DMS 273 (cell line): ENCODE data around the gene TMCC1.
"Not testable (repeated sequence)": the region's sequence is repeated elsewhere in the genome, so short reads cannot be mapped to it uniquely, and the experiment has no call there.

ENCODE experiments used
- DNase-seq: peaks from one replicate; lab custom pipeline; 2025; ENCODE audit not compliant: unreplicated experiment; lab: John Stamatoyannopoulos, UW

Gene TMCC1

DNA sequence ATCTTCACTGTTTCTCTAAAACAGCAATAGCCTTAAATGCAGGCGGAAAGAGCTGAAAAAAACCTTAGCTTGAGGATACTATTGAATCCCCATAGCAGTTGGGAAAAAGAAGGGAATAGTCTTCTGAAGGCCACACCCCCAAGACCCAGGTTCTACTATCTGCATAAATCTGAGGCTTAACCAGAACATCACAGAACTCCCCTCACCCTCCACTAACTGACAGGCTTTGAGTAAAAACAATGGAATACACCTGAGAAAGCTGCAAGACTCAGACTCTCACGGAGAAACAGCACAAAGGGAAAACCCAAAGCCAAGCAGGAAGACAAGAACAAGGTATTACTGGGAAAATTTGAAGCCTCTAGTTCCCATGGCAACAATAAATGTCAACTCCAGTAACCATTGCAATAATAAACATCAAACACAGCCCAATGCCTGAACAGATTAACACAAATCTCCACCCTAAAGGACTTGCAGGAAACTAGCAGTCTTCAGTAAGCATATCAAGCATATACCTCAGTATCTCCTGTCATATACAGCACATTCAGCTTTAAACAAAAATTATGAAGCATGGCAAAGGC lies 56.4 kb downstream of the TMCC1 start:
- DNase-seq, result no peak

DNA sequence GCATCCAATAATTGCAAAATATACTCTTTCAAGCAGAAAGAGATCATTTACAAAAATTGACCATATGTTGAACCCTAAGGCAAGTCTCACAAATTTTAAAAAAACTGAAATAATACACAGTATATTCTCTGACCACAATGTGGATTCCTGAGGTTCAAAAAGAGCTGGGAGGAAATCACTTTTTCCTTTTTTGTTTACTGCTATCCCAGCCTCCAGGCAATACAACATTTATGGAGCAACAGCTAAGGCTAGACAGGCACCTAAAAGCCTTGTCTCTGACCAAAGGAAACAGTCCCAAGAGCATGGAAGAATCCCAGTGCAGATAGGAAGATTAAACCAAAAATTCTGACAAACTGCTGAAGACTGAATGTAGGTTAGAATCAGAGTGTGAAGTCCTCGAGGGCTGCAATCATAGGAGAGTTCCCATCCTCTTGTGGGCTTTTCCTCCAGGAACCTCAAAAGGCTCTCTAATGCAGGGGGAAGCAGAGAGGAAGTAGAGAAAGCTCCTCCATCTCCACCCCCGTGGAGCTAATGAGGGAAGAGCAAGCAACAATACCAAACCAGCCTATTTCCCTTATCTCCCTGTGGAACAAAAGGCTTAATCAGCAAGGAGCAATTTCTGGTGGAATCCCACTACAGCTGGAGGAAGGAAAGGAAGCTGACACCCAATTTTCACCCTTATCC lies 57.0 kb downstream of the TMCC1 start:
- no peak for DNase-seq

DNA sequence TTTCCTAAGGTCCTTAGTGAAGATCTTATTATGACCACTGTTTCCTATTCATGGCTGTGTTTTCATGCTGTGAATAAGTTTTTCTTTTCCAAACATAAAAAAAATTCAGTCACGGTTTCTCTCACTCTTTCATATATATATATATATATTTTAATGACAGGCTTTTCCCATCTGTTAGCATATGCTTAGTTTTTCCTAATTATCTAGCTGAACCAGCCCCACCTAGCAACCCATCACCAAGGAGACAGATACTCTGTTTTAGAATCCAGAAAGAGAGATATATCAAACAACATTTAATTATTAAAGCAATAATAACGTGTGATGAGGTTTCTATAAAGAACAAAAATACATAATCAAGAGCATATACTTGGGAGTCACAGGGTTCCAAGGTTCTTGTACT lies 58.3 kb downstream of the TMCC1 start:
- DNase-seq, result no peak

DNA sequence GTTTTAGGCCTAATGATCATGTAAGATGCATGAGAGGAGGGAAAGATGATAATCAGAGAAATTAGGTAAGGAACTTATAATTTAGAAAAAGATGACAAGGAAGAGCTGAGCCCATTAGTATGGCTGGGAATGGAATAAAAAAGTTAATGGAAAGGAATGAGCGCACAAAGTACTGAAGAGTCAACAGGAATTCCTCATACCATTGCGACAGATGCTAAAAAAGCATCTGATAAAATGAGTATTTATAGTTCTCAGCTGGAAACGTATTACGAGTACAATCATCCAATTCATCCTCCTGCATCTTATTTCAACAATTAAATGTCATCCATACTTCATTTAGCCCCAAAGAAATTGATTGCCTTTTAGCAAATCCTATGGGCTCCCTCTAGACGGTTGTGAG lies 58.9 kb downstream of the TMCC1 start:
- DNase-seq, result no peak

DNA sequence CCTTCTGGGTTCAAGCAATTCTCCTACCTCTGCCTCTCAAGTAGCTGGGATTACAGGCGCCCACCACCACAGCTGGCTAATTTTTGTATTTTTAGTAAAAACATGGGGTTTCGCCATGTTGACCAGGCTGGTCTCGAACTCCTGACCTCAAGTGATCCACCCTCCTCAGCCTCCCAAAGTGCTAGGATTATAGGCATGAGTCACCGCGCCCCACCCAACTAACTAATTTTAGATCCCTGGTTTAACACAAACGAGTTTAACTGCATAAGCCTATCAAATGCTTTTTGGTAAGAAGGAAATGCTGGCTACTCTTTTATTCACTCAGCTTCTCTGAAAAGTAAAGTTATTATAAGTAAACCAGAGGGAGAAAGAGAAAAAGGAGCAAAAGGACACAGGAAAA lies 61.6 kb downstream of the TMCC1 start:
- DNase-seq, result not testable (repeated sequence)

DNA sequence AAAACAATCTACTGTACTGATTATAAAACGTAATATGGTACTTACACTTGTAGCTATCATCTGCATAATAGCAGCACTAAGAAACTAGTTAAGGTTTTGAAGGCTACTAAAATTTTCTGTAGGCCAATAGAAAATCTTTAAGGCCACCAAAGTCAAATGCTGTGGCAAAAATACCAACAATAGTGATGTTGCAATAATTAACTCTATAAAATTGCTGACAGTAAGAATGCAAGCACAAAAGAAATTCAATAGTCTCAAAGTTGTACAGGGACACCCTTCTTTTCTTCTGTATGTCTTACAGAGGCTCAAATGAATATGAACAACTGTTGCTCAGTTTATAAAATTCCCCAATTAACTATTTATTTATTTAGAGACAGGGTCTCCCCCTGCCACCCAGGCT lies 62.0 kb downstream of the TMCC1 start:
- DNase-seq, result no peak

DNA sequence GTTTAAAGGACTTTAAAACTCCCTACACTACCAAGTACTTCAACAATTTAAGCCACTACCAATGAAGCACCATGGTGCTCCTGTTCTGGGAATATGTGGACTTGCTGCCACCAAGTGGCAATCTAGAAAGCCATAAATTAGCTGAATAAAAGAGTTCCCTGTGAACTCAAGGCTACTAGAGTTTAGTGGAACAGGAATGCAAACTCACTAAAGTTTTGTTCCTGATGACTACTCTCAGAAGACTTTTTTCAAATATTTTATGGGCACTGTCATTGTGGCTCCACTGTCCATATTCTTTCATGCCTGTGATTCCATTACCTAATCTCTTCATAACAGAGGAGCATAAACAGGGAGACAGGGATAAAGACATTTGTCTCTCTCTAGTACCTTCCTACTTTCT lies 63.9 kb downstream of the TMCC1 start:
- peak; percentile 83 for DNase-seq

DNA sequence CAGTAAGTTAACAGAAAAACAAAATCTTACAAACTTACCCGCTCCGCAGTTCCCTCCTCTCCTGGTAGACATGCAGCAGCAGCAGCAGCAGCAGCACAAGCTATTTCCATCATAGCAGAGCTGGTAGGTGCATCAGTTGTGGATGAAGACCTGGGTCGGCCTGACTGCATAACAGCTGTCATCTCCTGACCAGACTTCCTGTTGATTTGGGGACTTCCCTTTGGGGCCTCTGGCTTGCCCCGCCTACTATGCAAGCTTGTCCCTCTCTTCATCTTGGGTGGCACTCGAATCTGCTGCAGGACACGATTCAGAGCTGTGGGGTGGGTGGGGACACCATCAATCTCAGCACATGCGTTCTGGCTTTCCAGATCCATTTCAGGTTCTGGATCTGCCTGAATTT lies 65.7 kb downstream of the TMCC1 start:
- no peak for DNase-seq

DNA sequence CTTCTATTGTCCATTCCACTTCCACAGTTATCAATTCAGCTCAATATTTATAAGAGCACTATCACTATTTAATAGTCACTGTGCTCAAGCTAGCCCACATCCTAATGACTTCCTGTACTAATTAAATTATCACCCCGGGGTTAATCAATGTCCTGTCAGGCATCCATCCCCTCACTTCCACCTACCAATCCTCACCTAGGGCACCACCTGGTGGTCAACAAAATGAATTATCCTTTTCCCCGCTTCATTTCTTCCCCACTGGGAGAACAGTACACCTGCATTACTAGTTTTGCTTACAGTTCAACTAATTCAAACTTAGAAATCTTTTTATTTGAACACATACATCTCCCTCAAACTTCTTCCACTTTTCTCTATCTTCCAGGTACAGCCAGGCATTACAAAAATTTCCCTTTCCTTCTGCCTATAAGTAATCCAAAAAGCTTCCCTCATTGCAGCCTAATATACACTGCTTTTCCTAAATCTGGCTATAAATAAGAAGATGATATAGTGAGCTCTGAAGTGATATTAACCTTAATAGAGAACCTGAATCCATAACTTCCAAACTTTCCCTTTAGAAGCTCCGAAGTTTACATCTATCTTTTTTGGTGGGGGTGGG lies 68.5 kb downstream of the TMCC1 start:
- peak; percentile 83 for DNase-seq

DNA sequence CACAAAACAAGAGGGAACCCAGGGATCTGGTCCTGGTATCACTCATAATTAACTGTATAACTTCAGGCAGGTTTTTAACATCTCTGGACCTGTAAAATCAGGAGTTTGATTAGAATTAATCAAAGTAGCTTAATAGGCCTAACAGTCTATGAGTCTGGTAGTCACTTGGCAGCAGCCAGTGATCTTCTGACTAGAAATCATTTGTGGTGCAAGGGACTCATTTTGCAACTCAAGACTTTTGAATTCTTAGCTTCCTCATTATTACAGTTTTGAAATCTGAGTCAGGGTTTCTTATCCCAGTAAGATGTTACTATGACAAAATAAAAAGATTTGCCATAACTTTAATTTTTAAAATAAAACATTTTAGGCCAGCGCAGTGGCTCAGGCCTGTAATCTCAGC lies 70.8 kb downstream of the TMCC1 start:
- no peak for DNase-seq

DNA sequence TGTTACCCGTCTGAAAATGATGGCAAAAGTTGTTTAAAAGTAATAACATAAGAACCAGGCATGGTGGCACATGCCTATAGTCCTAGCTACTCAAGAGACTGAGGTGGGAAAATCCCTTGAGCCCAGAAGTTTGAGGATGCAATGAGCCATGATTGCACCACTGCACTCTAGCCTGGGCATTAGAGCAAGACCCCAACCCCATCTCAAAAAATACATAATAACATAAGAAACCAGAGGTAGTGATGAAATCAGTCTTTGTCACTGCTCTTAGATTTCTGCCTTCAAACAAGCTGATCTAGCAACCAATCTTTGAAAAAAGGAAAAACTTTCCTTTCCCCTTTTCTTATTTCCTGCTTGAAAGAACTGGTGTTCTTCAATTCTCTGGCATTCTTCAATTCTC lies 71.3 kb downstream of the TMCC1 start:
- no peak for DNase-seq

DNA sequence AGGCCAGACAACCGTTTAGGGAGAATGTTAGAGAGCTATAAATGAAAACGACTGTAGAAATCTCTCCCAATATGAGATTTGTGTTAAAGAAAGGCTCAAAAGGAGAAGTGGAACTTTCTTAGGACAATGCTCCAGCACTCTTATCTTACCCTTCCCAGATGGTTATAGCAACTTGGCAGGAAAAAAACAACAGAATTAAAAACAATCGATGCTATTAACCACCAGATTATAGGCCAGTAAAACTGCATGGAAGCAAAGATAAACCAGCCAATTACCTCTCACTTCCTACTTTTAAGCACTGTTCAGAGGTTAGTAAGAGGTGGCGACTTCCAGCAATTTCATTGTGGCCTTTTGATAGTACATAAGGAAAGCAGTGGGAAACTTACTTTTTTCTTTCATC lies 72.9 kb downstream of the TMCC1 start:
- DNase-seq, result no peak

DNA sequence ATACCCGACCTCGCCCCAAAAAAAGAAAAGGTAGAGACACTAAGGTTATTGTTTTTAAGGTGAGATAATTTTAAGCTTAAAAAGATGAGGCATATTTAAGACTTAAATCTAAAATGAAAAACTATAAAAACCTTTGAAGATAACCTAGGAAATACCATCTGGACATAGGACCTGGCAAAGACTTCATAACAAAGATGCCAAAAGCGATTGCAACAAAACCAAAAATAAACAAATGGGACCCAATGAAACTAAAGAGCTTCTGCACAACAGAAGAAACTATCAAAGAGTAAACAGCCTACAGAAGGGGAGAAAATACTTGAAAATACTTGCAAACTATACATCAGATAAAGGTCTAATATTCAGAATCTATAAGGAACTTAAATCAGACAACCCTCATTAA lies 80.9 kb downstream of the TMCC1 start:
- no peak for DNase-seq

DNA sequence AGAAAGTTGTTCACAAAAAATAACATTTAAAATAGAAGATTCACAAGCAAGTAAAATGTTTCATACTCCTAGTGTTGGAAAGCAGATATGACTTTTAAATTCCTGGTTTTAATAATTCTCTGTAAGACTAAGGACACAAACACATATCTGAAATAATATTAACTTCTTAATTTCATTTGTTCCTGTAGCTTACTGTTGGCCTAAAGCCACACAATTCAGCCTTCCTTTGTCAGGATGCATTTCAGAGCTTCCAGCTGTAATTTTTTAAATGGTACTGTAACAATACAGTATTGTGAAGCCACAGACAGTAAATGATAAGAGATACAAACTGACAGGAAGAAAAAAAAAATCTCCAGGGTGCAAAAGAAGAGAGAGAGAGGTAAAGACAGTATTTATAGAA lies 84.2 kb downstream of the TMCC1 start:
- DNase-seq, result no peak

DNA sequence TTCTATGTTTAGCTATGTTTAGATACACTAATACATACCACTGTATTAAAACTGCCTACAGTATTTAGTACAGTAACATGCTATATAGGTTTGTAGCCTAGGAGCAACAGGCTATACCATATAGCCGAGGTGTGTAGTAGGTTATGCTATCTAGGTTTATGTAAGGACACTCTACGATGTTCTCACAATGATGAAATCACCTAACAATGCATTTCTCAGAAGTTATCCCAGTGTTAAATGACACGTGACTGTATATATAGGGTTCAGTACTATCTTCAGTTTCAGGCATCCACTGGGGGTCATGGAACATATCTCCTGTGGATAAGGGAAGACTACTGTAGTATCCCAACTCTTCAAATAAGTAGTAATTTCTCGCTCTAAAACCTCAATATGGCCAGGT lies 97.4 kb downstream of the TMCC1 start:
- DNase-seq, result no peak

DNA sequence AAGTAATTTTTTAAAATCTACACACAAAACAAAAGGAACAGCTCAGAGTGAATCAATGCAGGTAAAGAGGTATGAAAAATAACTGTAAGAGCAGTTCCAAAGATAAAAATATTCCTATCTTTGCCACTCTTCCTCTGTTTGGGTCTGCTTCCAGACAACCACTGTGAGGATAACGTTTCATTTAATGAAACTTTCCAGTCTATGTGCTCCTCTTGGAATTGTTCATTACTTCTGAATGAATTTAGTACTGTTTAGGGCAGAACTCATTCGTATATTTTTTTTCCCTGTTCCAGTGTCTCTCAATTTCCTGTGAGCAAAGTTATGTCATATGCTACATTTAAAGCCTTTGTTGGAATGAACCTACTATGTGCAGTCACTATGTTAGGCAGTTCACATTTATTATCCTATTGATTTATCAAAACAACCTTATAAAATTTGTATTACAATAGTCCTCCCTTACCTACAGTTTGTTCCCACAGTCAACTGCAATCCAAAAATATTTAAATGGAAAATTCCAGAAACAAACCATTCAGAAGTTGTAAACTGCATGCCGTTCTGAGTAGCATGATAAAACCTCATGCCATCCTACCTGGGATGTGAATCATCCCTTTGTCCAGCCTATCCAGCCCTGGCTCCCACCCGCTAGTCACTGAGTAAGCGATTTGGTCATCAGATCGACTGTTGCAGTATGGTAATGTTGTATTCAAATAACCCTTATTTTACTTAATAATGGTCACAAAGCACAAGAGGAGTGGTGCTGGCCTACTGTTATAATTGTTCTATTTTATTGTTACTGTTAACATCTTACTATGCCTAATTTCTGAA lies 98.1 kb downstream of the TMCC1 start:
- DNase-seq, result no peak

DNA sequence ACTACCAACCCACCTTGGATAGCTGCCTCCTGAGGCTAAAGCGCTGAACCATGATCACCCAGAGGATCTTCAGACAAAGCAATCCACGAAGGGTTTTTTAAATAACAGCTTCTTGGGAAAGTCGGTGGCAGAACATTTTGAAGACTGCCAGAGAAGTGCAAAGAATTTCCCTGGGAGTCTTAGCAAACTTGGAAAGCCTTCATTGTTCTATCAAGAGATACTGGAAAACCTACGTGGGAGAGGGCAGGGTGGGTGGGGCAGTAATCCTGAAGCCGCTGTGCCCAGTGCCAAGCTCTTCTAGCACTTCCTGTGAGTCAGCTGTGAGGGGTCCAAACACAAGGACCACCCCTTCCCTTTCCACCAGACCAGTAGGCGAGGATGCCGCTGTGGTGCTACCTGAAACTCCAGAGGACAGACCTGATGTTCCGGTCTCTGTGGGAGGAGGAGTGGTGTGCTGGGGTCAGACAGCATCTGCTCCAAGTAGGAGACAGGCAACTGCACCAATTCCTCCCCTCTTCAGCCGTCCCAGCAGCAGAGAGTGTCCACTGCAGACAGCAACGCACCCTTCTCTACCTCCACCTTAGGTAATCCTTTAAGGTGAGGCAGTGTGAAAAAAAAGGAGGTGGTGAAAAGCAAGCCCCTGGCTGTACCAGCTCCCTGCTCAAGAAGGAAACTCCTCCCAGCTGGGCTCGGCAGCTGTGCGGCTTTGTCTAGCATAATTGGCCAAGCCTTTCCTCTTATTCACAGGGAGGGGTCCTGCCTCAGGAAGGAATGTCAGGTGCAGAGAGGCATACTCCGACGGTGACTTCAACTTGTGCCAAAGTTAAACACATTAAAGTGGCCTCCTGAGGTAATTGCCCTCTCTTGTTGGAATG lies 99.0 kb downstream of the TMCC1 start:
- DNase-seq, result peak; percentile 78

DNA sequence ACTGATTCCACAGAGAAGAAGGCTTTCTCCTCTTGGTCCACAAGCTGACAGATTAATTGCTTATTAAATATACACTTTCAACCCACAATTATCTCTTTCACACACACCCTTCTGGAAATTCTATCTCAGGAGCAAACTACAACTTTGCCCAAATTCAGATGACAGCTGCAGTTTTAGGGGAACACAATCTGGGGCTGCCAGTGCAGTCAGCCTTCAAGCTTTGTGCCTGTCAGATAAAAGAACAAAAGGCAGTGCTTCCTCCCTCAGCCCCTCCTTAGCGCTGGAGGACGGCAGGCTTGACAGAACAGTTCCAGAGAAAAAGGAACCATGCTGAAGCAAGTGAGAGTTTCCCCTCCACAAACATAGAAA lies 99.6 kb downstream of the TMCC1 start:
- no peak for DNase-seq

DNA sequence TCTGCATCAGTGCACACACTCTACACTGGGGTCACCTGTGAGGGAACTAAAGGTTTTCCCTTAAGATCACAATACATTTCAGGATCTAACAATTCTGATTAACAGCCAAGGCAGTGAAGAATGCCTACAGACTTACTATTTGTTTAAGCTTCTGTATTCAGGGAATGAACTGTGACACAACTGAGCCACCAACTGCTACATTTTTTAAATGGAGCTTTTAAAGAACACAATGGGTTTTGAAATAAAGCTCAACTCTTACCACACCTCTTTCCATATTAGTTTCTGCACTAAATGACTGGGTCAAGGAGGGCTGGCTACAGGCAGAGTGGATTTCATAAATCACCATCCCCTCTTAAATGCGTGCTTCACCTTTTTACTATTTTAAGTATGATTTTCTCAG lies 100.2 kb downstream of the TMCC1 start:
- no peak for DNase-seq

DNA sequence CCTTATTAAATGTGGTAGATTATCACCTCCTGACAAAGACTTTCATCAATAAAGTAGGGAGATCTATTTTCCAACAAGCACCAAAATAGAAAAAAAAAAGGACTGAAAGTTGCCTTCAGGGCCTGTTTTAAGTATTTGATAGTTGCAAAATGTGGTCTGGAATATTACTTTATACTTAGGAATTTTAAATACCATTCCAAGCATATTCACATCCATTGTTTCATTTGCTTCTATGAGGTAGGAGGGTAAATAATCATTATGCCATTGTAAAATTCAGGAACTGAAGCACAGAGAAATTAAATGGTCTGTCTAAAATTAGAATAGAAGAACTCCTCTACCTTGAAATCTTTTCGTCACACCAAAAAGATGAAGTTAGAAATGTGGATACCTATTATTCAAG lies 110.0 kb downstream of the TMCC1 start:
- no peak for DNase-seq

DNA sequence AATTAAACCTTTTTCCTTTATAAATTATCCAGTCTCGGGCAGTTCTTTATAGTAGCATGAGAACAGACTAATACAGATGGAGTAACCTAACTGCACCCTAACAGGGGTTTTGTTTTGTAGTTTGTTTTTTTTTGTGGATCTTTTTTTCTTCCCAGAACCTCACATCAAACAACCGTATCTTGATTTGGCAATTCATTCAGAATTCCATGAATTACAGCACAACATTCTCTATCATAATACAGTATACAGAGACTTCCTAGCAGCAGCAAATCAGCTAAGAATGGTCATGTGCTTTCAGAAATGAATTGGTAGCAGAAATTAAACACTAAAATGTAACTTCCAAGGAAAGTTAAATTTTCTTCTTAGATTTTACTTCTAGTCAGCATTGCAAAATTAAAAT lies 114.6 kb downstream of the TMCC1 start:
- no peak for DNase-seq
